GM12878 (cell line): ENCODE data around the gene SGPP2. TPM values are rescaled to one million over a fixed set of nuclear protein-coding genes. Genes with fewer than 3 reads are reported as not detected.
"Not testable (repeated sequence)": the region's sequence is repeated elsewhere in the genome, so short reads cannot be mapped to it uniquely, and the experiment has no call there.

ENCODE experiments used
- ATAC-seq: fragments of 200-7000 bp; cut with Tn5 transposase; 3 replicates; pipeline ENCODE4 v1.9.1; 2020; ENCODE audit warnings: mild to moderate bottlenecking, moderate library complexity
- BruUV-seq: library from RNA; stranded (reverse); fragments of 400-500 nt; replicated peaks from 2 replicates; lab custom pipeline; 2021; lab: Mats Ljungman, UMichigan
- CTCF ChIA-PET: fragments of 300-600 bp; sonication (Branson Sonifier 250); formaldehyde crosslinking; extraction: SDS; loops from one replicate; lab custom pipeline; 2021; ENCODE audit warnings: inconsistent platforms; lab: Yijun Ruan, JAX
- POLR2A ChIA-PET: fragments of 350-600 bp; formaldehyde crosslinking; extraction: SDS; loops from one replicate; lab custom pipeline; 2021; ENCODE audit warnings: inconsistent platforms; lab: Charles Lee
- RAD21 ChIA-PET: fragments of 300-600 bp; sonication (Branson Sonifier 250); formaldehyde crosslinking; loops from one replicate; lab custom pipeline; 2023; ENCODE audit warnings: antibody characterized with exemption; ENCODE audit not compliant: unreplicated experiment; lab: Charles Lee
- SMC1A ChIA-PET: fragments of 300-600 bp; sonication (Branson Sonifier 250); formaldehyde crosslinking; loops from one replicate; lab custom pipeline; 2023; ENCODE audit not compliant: unreplicated experiment, uncharacterized antibody; lab: Charles Lee
- DNase-seq: peaks from one replicate; pipeline ENCODE4 v3.0.0-alpha.2; 2011; ENCODE audit warnings: low read depth, low spot score
- FAIRE-seq: peaks from 3 replicates; lab custom pipeline; 2011; peaks lifted over from hg19 to GRCh38; lab: Jason Lieb, UNC
- H2AFZ ChIP-seq: 2 replicates; pipeline ENCODE4 v1.6.0; 2011; ENCODE audit warnings: low read depth, low read length, control low read depth; ENCODE audit not compliant: control insufficient read depth
- H3K27ac ChIP-seq: 2 replicates; pipeline ENCODE4 v1.5.1; 2011; ENCODE audit warnings: control low read depth; ENCODE audit not compliant: control insufficient read depth, insufficient read depth
- H3K27me3 ChIP-seq, 2 experiments: replicated peaks in 1 of 2; 2 replicates each; pipeline versions ENCODE4 v1.6.0 to v1.6.1; 2011; ENCODE audit warnings: low read length in 1 of 2; ENCODE audit not compliant: control insufficient read depth in 2 of 2, insufficient read depth in 2 of 2
- H3K36me3 ChIP-seq, 2 experiments: 2 replicates each; pipeline ENCODE4 v1.5.1; 2011; ENCODE audit warnings: low read length in 1 of 2; ENCODE audit not compliant: control insufficient read depth in 2 of 2, insufficient read depth in 2 of 2
- H3K4me1 ChIP-seq: 2 replicates; pipeline ENCODE4 v1.6.1; 2011; ENCODE audit warnings: mild to moderate bottlenecking, low read length, moderate library complexity, mixed read lengths; ENCODE audit not compliant: control insufficient read depth, insufficient read depth
- H3K4me2 ChIP-seq: 2 replicates; pipeline ENCODE4 v1.6.0; 2011; ENCODE audit warnings: control low read depth; ENCODE audit not compliant: control insufficient read depth, insufficient read depth
- H3K4me3 ChIP-seq: fragments of 200-600 bp; sonication (generic); 2 replicates; pipeline ENCODE4 v1.5.1; 2016
- H3K79me2 ChIP-seq: 2 replicates; pipeline ENCODE4 v1.6.0; 2011; ENCODE audit warnings: low read length; ENCODE audit not compliant: control insufficient read depth, insufficient read depth
- H3K9ac ChIP-seq: 2 replicates; pipeline ENCODE4 v1.8.0; 2011; ENCODE audit warnings: low read length, control low read depth, mixed read lengths; ENCODE audit not compliant: control insufficient read depth, insufficient read depth
- H3K9me3 ChIP-seq: replicated peaks from 3 replicates; pipeline ENCODE4 v1.5.1; 2011; ENCODE audit warnings: mild to moderate bottlenecking, low read length; ENCODE audit not compliant: control insufficient read depth, insufficient read depth
- H4K20me1 ChIP-seq: 2 replicates; pipeline ENCODE4 v1.6.0; 2011; ENCODE audit not compliant: control insufficient read depth, insufficient read depth
- BCL3 ChIP-seq: IDR thresholded peaks from 2 replicates; pipeline ENCODE4 v1.6.1; 2011; ENCODE audit warnings: borderline replicate concordance, low read depth, mild to moderate bottlenecking, moderate library complexity, low read length; ENCODE audit not compliant: insufficient read depth, poor library complexity, severe bottlenecking
- EGR1 ChIP-seq, 2 experiments: IDR thresholded peaks; 1 replicate in 1 of 2; 2 replicates in 1 of 2; pipeline ENCODE4 v1.6.1; 2011 to 2012; ENCODE audit warnings: low read depth in 2 of 2, low read length in 2 of 2, borderline replicate concordance in 1 of 2, mild to moderate bottlenecking in 1 of 2, moderate library complexity in 1 of 2
- TCF7 ChIP-seq: IDR thresholded peaks from 2 replicates; pipeline ENCODE4 v1.6.1; 2014; ENCODE audit warnings: antibody characterized with exemption, borderline replicate concordance
- ZNF217 ChIP-seq: fragments of 450-650 bp; IDR thresholded peaks from 2 replicates; pipeline ENCODE4 v1.6.1; 2017; ENCODE audit warnings: antibody characterized with exemption, mild to moderate bottlenecking
- WGBS: methylation state at CpG from one replicate; pipeline ENCODE4 v1.1.6; 2016; ENCODE audit warnings: low lambda C conversion rate; ENCODE audit not compliant: insufficient replicate concordance, insufficient coverage; ENCODE audit errors: missing lambda C conversion rate; 5-methylcytosine and 5-hydroxymethylcytosine counted together
- in situ Hi-C: fragments of 300-500 bp; cut with MboI; formaldehyde crosslinking; loops from 9 replicates; pipeline ENCODE4 v1.14.3; 2018; ENCODE audit warnings: mixed read lengths
- intact Hi-C: fragments of 100-400 bp; cut with micrococcal nuclease; formaldehyde crosslinking; loops from one replicate; pipeline ENCODE4 v1.14.2; 2022; ENCODE audit not compliant: unreplicated experiment
- polyA plus RNA-seq, 11 experiments: library from polyadenylated mRNA; depleted of rRNA in 4 of 11; unstranded in 6 of 11; stranded (reverse) in 5 of 11; fragments of >200 nt; fragmentation: Nextera tagmentation in 4 of 11; fragmentation: Illumina TruSeq in 1 of 11; extraction: Ambion mirVana in 4 of 11; extraction: Trizol in 1 of 11; gene quantifications; 1 replicate in 1 of 11; 2 replicates in 10 of 11; pipeline versions ENCODE4 v1.2.1 to v1.2.3, GENCODE V29; 2011 to 2016; ENCODE audit warnings: inconsistent platforms in 2 of 11, missing spikeins in 2 of 11, low read depth in 1 of 11
- total RNA-seq, 4 experiments: library from RNA; depleted of rRNA in 3 of 4; stranded (reverse); fragments of >200 nt in 3 of 4; fragmentation: Illumina TruSeq in 1 of 4; extraction: Trizol in 1 of 4; gene quantifications; 2 replicates each; pipeline versions ENCODE4 v1.2.1 to v1.2.3, GENCODE V29; 2013 to 2021

SGPP2 gene
- total and polyA plus RNA-seq, 10 of the 15 experiments (the other 5 are each of a cell fraction or from before 2014, with no cell fraction given), result 3.5 to 84.9 (median 13.1) TPM

- no peak overlapping the region for H3K27ac ChIP-seq
- intact Hi-C loops (no loop called here), in situ Hi-C loops (no loop called here)
- no peak overlapping the region for H3K4me2 ChIP-seq
- WGBS, result 49% methylated on average over 4 of the region's 4 CpGs
- CTCF ChIA-PET, result interaction anchor here (2.3 kb wide), 1 partner anchor 10 kb away, joined by 6 read pairs; no protein-coding TSS in a partner anchor
- H3K9me3 ChIP-seq, result no peaks in the 10 kb centered on the region; the same call in 2 of the 3 replicates
- POLR2A ChIA-PET, result no interaction called here
- H3K27me3 ChIP-seq, result no peaks in the 10 kb centered on the region
- H3K9ac ChIP-seq, result no peak overlapping the region
- SMC1A ChIA-PET, result interaction anchor here (0.6 to 2.3 kb wide), 7 partner anchors 10 to 43 kb away, joined by 3 to 10 read pairs (median 3); no protein-coding TSS in a partner anchor
- no peak for FAIRE-seq
- no peaks in the 10 kb centered on the region for H3K79me2 ChIP-seq
- TF ChIP-seq TCF7 (no peak), EGR1 (IDR thresholded peaks at IDR 0.05; ENCODE audit: borderline replicate concordance in 1 of 2, low read depth in 2 of 2, low read length in 2 of 2) (no peak), BCL3 (no peak), ZNF217 (no peak)
- TF ChIP-seq, all 136 proteins: peak for 0
- Histone ChIP-seq H2AFZ (no peak overlapping the region), H4K20me1 (no peaks in the 10 kb centered on the region), H3K36me3 (no peaks in the 10 kb centered on the region), H3K4me1 (no peaks in the 10 kb centered on the region), H3K4me3 (no peak overlapping the region)
- RAD21 ChIA-PET, result interaction anchor here (1.6 kb wide), 1 partner anchor 12 kb away, joined by 3 read pairs; no protein-coding TSS in a partner anchor
- no peak for DNase-seq
- no TSS peak for BruUV-seq
- ATAC-seq, result no peak
Measured at GRCh38 chr2:222410534-222410933, 13.8 kb upstream of the SGPP2 start.

GRCh38 chr2:222412334-222412733, 12.0 kb upstream of the SGPP2 start:
- H3K4me2 ChIP-seq, ATAC-seq, H3K27me3 ChIP-seq, H4K20me1 ChIP-seq, in situ Hi-C loops, H3K4me1 ChIP-seq, BruUV-seq, H3K9me3 ChIP-seq, H3K36me3 ChIP-seq, intact Hi-C loops, H3K9ac ChIP-seq, H3K27ac ChIP-seq, DNase-seq, H2AFZ ChIP-seq, H3K4me3 ChIP-seq, H3K79me2 ChIP-seq, FAIRE-seq, POLR2A ChIA-PET: not testable (repeated sequence)
- CTCF ChIA-PET, result interaction anchor here (0.9 to 2.3 kb wide), 2 partner anchors 8 kb away, joined by 3 to 6 read pairs; no protein-coding TSS in a partner anchor
- RAD21 ChIA-PET, result interaction anchor here (1.6 kb wide), 1 partner anchor 10 kb away, joined by 3 read pairs; no protein-coding TSS in a partner anchor
- WGBS, result 50% methylated on average over 2 of the region's 2 CpGs
- SMC1A ChIA-PET, result interaction anchor here (0.8 to 1.5 kb wide), 2 partner anchors 10 to 36 kb away, joined by 4 to 7 read pairs; no protein-coding TSS in a partner anchor
